Measurements from ENCODE around the gene C6orf52. TPM values are rescaled to one million over a fixed set of nuclear protein-coding genes. Genes with fewer than 3 reads are reported as not detected.
"Not testable (repeated sequence)": the region's sequence is repeated elsewhere in the genome, so short reads cannot be mapped to it uniquely, and the experiment has no call there.

The C6orf52 gene
- total and polyA plus RNA-seq, 2 donors = 1.1 to 1.7 TPM

- not testable (repeated sequence) for H3K36me3 ChIP-seq (ENCODE audit: control insufficient read depth in 2 of 2, insufficient read depth in 2 of 2, low read length in 1 of 2); H3K4me1 ChIP-seq (ENCODE audit: control insufficient read depth in 2 of 2, insufficient read depth in 2 of 2, low read length in 2 of 2); H3K27me3 ChIP-seq (ENCODE audit: control insufficient read depth in 2 of 2, insufficient read depth in 1 of 2, low read length in 1 of 2); DNase-seq (ENCODE audit: low read depth in 6 of 9, low spot score in 9 of 9); H3K9me3 ChIP-seq (ENCODE audit: control insufficient read depth in 2 of 2, insufficient read depth in 1 of 2, low read length in 1 of 2); H3K27ac ChIP-seq (ENCODE audit: low read depth in 1 of 2, low read length in 1 of 2); H3K4me3 ChIP-seq (ENCODE audit: low read length in 2 of 2)
- WGBS = 15% methylated on average over 1 of the region's 1 CpG
These were observed 28.8 kb downstream of the C6orf52 start for GRCh38 chr6:10665595-10665994.

- Histone ChIP-seq H3K9me3 (ENCODE audit: control insufficient read depth in 2 of 2, insufficient read depth in 1 of 2, low read length in 1 of 2) (no peaks in the 10 kb centered on the region), H3K27ac (ENCODE audit: low read depth in 1 of 2, low read length in 1 of 2) (no peak overlapping the region), H3K4me3 (ENCODE audit: low read length in 2 of 2) (no peak overlapping the region), H3K27me3 (ENCODE audit: control insufficient read depth in 2 of 2, insufficient read depth in 1 of 2, low read length in 1 of 2) (no peaks in the 10 kb centered on the region), H3K36me3 (ENCODE audit: control insufficient read depth in 2 of 2, insufficient read depth in 2 of 2, low read length in 1 of 2) (no peaks in the 10 kb centered on the region), H3K4me1 (ENCODE audit: control insufficient read depth in 2 of 2, insufficient read depth in 2 of 2, low read length in 2 of 2) (no peaks in the 10 kb centered on the region)
- over 99% methylated on average over 2 of the region's 2 CpGs for WGBS
- no peak for DNase-seq (ENCODE audit: low read depth in 6 of 9, low spot score in 9 of 9)
These were observed 31.7 kb downstream of the C6orf52 start for GRCh38 chr6:10662742-10663141.

- WGBS = 97% methylated on average over 8 of the region's 8 CpGs
- Histone ChIP-seq H3K9me3 (ENCODE audit: control insufficient read depth in 2 of 2, insufficient read depth in 1 of 2, low read length in 1 of 2) (no peaks in the 10 kb centered on the region), H3K27ac (ENCODE audit: low read depth in 1 of 2, low read length in 1 of 2) (no peak overlapping the region), H3K27me3 (ENCODE audit: control insufficient read depth in 2 of 2, insufficient read depth in 1 of 2, low read length in 1 of 2) (no peaks in the 10 kb centered on the region), H3K36me3 (ENCODE audit: control insufficient read depth in 2 of 2, insufficient read depth in 2 of 2, low read length in 1 of 2) (no peaks in the 10 kb centered on the region), H3K4me3 (ENCODE audit: low read length in 2 of 2) (no peak overlapping the region), H3K4me1 (ENCODE audit: control insufficient read depth in 2 of 2, insufficient read depth in 2 of 2, low read length in 2 of 2) (no peaks in the 10 kb centered on the region)
- DNase-seq (ENCODE audit: low read depth in 6 of 9, low spot score in 9 of 9) = no peak
These were observed 32.2 kb downstream of the C6orf52 start for GRCh38 chr6:10662207-10662606.

- WGBS = 96% methylated on average over 11 of the region's 11 CpGs
- H3K4me3 ChIP-seq (ENCODE audit: low read length in 2 of 2); H3K27me3 ChIP-seq (ENCODE audit: control insufficient read depth in 2 of 2, insufficient read depth in 1 of 2, low read length in 1 of 2); H3K36me3 ChIP-seq (ENCODE audit: control insufficient read depth in 2 of 2, insufficient read depth in 2 of 2, low read length in 1 of 2); H3K9me3 ChIP-seq (ENCODE audit: control insufficient read depth in 2 of 2, insufficient read depth in 1 of 2, low read length in 1 of 2); H3K4me1 ChIP-seq (ENCODE audit: control insufficient read depth in 2 of 2, insufficient read depth in 2 of 2, low read length in 2 of 2); H3K27ac ChIP-seq (ENCODE audit: low read depth in 1 of 2, low read length in 1 of 2); DNase-seq (ENCODE audit: low read depth in 6 of 9, low spot score in 9 of 9): not testable (repeated sequence)
These were observed 33.8 kb downstream of the C6orf52 start for GRCh38 chr6:10660431-10661191.

GRCh38 chr6:10659699-10660348 is 34.6 kb downstream of the C6orf52 start:
- Histone ChIP-seq H3K36me3 (ENCODE audit: control insufficient read depth in 2 of 2, insufficient read depth in 2 of 2, low read length in 1 of 2) (no peaks in the 10 kb centered on the region), H3K9me3 (ENCODE audit: control insufficient read depth in 2 of 2, insufficient read depth in 1 of 2, low read length in 1 of 2) (no peaks in the 10 kb centered on the region), H3K4me3 (ENCODE audit: low read length in 2 of 2) (peak overlapping the region; percentile 12 to 27), H3K27ac (ENCODE audit: low read depth in 1 of 2, low read length in 1 of 2) (no peak overlapping the region), H3K4me1 (ENCODE audit: control insufficient read depth in 2 of 2, insufficient read depth in 2 of 2, low read length in 2 of 2) (no peaks in the 10 kb centered on the region), H3K27me3 (ENCODE audit: control insufficient read depth in 2 of 2, insufficient read depth in 1 of 2, low read length in 1 of 2) (peaks cover 0 to 4% of the 10 kb centered on the region in 2 donors)
- 85% methylated on average over 48 of the region's 48 CpGs for WGBS
- DNase-seq (ENCODE audit: low read depth in 6 of 9, low spot score in 9 of 9) = no peak

GRCh38 chr6:10658910-10659698 is 35.3 kb downstream of the C6orf52 start:
- Histone ChIP-seq H3K4me3 (ENCODE audit: low read length in 2 of 2) (peak overlapping the region; percentile 12 to 27), H3K4me1 (ENCODE audit: control insufficient read depth in 2 of 2, insufficient read depth in 2 of 2, low read length in 2 of 2) (no peaks in the 10 kb centered on the region), H3K9me3 (ENCODE audit: control insufficient read depth in 2 of 2, insufficient read depth in 1 of 2, low read length in 1 of 2) (no peaks in the 10 kb centered on the region), H3K27ac (ENCODE audit: low read depth in 1 of 2, low read length in 1 of 2) (no peak overlapping the region), H3K36me3 (ENCODE audit: control insufficient read depth in 2 of 2, insufficient read depth in 2 of 2, low read length in 1 of 2) (no peaks in the 10 kb centered on the region), H3K27me3 (ENCODE audit: control insufficient read depth in 2 of 2, insufficient read depth in 1 of 2, low read length in 1 of 2) (peaks cover 0 to 6% of the 10 kb centered on the region in 2 donors)
- WGBS = 92% methylated on average over 24 of the region's 24 CpGs
- DNase-seq (ENCODE audit: low read depth in 6 of 9, low spot score in 9 of 9) = no peak

GRCh38 chr6:10655508-10656055 is 38.8 kb downstream of the C6orf52 start:
- no peak overlapping the region for H3K27ac ChIP-seq (ENCODE audit: low read depth in 1 of 2, low read length in 1 of 2)
- peaks cover 0 to 6% of the 10 kb centered on the region in 2 donors for H3K27me3 ChIP-seq (ENCODE audit: control insufficient read depth in 2 of 2, insufficient read depth in 1 of 2, low read length in 1 of 2)
- no peaks in the 10 kb centered on the region for H3K36me3 ChIP-seq (ENCODE audit: control insufficient read depth in 2 of 2, insufficient read depth in 2 of 2, low read length in 1 of 2)
- DNase-seq (ENCODE audit: low read depth in 6 of 9, low spot score in 9 of 9) = peak in 6 of 9 donors; percentile 6 to 61 (median 12)
- H3K9me3 ChIP-seq (ENCODE audit: control insufficient read depth in 2 of 2, insufficient read depth in 1 of 2, low read length in 1 of 2) = no peaks in the 10 kb centered on the region
- no peaks in the 10 kb centered on the region for H3K4me1 ChIP-seq (ENCODE audit: control insufficient read depth in 2 of 2, insufficient read depth in 2 of 2, low read length in 2 of 2)
- no peak overlapping the region for H3K4me3 ChIP-seq (ENCODE audit: low read length in 2 of 2)
- WGBS = 30% methylated on average over 12 of the region's 12 CpGs

- Histone ChIP-seq H3K4me1 (ENCODE audit: control insufficient read depth in 2 of 2, insufficient read depth in 2 of 2, low read length in 2 of 2) (no peaks in the 10 kb centered on the region), H3K27me3 (ENCODE audit: control insufficient read depth in 2 of 2, insufficient read depth in 1 of 2, low read length in 1 of 2) (no peaks in the 10 kb centered on the region), H3K36me3 (ENCODE audit: control insufficient read depth in 2 of 2, insufficient read depth in 2 of 2, low read length in 1 of 2) (no peaks in the 10 kb centered on the region), H3K9me3 (ENCODE audit: control insufficient read depth in 2 of 2, insufficient read depth in 1 of 2, low read length in 1 of 2) (no peaks in the 10 kb centered on the region), H3K4me3 (ENCODE audit: low read length in 2 of 2) (no peak overlapping the region), H3K27ac (ENCODE audit: low read depth in 1 of 2, low read length in 1 of 2) (no peak overlapping the region)
- WGBS = 96% methylated on average over 1 of the region's 1 CpG
- no peak for DNase-seq (ENCODE audit: low read depth in 6 of 9, low spot score in 9 of 9)
These were observed 50.2 kb downstream of the C6orf52 start for GRCh38 chr6:10644225-10644624.

Data from thymus (tissue), 11 donors.